Neuron (in vitro differentiated cells): Measurements from ENCODE around the gene MFSD11.
"Not testable (repeated sequence)": the region's sequence is repeated elsewhere in the genome, so short reads cannot be mapped to it uniquely, and the experiment has no call there.

Experiments
- H2AFZ ChIP-seq: one replicate; pipeline ENCODE4 v1.6.1; 2013; ENCODE audit warnings: low read depth, mild to moderate bottlenecking, inconsistent platforms, low read length, moderate library complexity
- H3K27me3 ChIP-seq: one replicate; pipeline ENCODE4 v1.6.1; 2013; ENCODE audit warnings: low read length; ENCODE audit not compliant: insufficient read depth
- H3K36me3 ChIP-seq: one replicate; pipeline ENCODE4 v1.6.1; 2013; ENCODE audit warnings: low read length; ENCODE audit not compliant: insufficient read depth
- H3K4me1 ChIP-seq: one replicate; pipeline ENCODE4 v1.6.1; 2013; ENCODE audit warnings: low read length; ENCODE audit not compliant: insufficient read depth
- H3K4me3 ChIP-seq: 2 replicates; pipeline ENCODE4 v1.5.1; 2013; ENCODE audit warnings: mild to moderate bottlenecking, low read length, moderate library complexity
- H3K9me3 ChIP-seq: one replicate; pipeline ENCODE4 v1.6.1; 2013; ENCODE audit warnings: low read length

Gene MFSD11

GRCh38 chr17:76812968-76813367 is 75.0 kb downstream of the MFSD11 start:
- Histone ChIP-seq H3K4me1 (no peaks in the 10 kb centered on the region), H2AFZ (no peak overlapping the region), H3K9me3 (no peaks in the 10 kb centered on the region), H3K36me3 (no peaks in the 10 kb centered on the region), H3K4me3 (no peak overlapping the region), H3K27me3 (peaks cover 2% of the 10 kb centered on the region)

GRCh38 chr17:76815907-76816589 is 78.1 kb downstream of the MFSD11 start:
- H2AFZ ChIP-seq, H3K4me1 ChIP-seq, H3K27me3 ChIP-seq, H3K9me3 ChIP-seq, H3K36me3 ChIP-seq, H3K4me3 ChIP-seq: not testable (repeated sequence)

- Histone ChIP-seq H3K4me1 (no peaks in the 10 kb centered on the region), H3K9me3 (no peaks in the 10 kb centered on the region), H3K27me3 (peaks cover 2% of the 10 kb centered on the region), H2AFZ (no peak overlapping the region), H3K4me3 (no peak overlapping the region), H3K36me3 (no peaks in the 10 kb centered on the region)
Measured at GRCh38 chr17:76816590-76817135, 78.7 kb downstream of the MFSD11 start.

- H3K9me3 ChIP-seq = no peaks in the 10 kb centered on the region
- H3K36me3 ChIP-seq = no peaks in the 10 kb centered on the region
- H2AFZ ChIP-seq = no peak overlapping the region
- H3K27me3 ChIP-seq = no peaks in the 10 kb centered on the region
- H3K4me1 ChIP-seq = no peaks in the 10 kb centered on the region
- no peak overlapping the region for H3K4me3 ChIP-seq
Measured at GRCh38 chr17:76820039-76820438, 82.1 kb downstream of the MFSD11 start.

- Histone ChIP-seq H3K9me3 (no peaks in the 10 kb centered on the region), H3K36me3 (no peaks in the 10 kb centered on the region), H3K27me3 (no peaks in the 10 kb centered on the region), H2AFZ (no peak overlapping the region), H3K4me3 (no peak overlapping the region), H3K4me1 (no peaks in the 10 kb centered on the region)
Measured at GRCh38 chr17:76820561-76820960, 82.6 kb downstream of the MFSD11 start.

GRCh38 chr17:76822184-76822778 is 84.4 kb downstream of the MFSD11 start:
- no peaks in the 10 kb centered on the region for H3K9me3 ChIP-seq
- H3K27me3 ChIP-seq = no peaks in the 10 kb centered on the region
- H3K4me1 ChIP-seq = no peaks in the 10 kb centered on the region
- no peak overlapping the region for H3K4me3 ChIP-seq
- H2AFZ ChIP-seq = no peak overlapping the region
- H3K36me3 ChIP-seq = no peaks in the 10 kb centered on the region

GRCh38 chr17:76824093-76824492 is 86.2 kb downstream of the MFSD11 start:
- Histone ChIP-seq H3K4me1 (no peaks in the 10 kb centered on the region), H3K9me3 (no peaks in the 10 kb centered on the region), H3K27me3 (no peaks in the 10 kb centered on the region), H2AFZ (no peak overlapping the region), H3K36me3 (no peaks in the 10 kb centered on the region), H3K4me3 (no peak overlapping the region)

- Histone ChIP-seq H3K27me3 (peaks cover 4% of the 10 kb centered on the region), H2AFZ (no peak overlapping the region), H3K4me3 (no peak overlapping the region), H3K4me1 (no peaks in the 10 kb centered on the region), H3K36me3 (no peaks in the 10 kb centered on the region), H3K9me3 (no peaks in the 10 kb centered on the region)
Measured at GRCh38 chr17:76826330-76827068, 88.6 kb downstream of the MFSD11 start.

- no peaks in the 10 kb centered on the region for H3K4me1 ChIP-seq
- H3K4me3 ChIP-seq = no peak overlapping the region
- peaks cover 4% of the 10 kb centered on the region for H3K27me3 ChIP-seq
- H2AFZ ChIP-seq = no peak overlapping the region
- H3K9me3 ChIP-seq = no peaks in the 10 kb centered on the region
- no peaks in the 10 kb centered on the region for H3K36me3 ChIP-seq
Measured at GRCh38 chr17:76827736-76828135, 89.8 kb downstream of the MFSD11 start.
